ENCODE data around the gene MRE11.

DNA sequence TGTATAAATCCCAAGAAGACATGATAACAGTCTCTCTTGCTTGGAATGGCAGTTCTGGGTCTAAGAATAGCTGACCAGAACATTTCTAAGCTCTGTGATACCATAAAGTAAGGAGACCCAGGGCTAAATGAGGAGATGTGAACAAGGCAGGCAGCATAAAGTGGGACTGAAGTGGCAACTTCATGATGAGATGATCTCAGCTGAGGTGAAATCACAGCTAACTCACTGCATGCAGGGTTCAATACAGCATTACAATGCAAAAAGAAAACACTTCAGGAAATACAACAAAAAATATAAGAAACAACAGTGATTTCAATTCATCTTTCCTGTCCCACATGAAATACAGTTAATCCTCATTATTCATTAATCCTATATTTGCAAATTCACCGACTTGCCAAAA, 44.6 kb downstream of the MRE11 start:
- TF ChIP-seq, protein P1, sequence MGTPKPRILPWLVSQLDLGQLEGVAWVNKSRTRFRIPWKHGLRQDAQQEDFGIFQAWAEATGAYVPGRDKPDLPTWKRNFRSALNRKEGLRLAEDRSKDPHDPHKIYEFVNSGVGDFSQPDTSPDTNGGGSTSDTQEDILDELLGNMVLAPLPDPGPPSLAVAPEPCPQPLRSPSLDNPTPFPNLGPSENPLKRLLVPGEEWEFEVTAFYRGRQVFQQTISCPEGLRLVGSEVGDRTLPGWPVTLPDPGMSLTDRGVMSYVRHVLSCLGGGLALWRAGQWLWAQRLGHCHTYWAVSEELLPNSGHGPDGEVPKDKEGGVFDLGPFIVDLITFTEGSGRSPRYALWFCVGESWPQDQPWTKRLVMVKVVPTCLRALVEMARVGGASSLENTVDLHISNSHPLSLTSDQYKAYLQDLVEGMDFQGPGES (IDR thresholded peaks at IDR 0.05; ENCODE audit: low read depth, low read length) = no peak
- TF ChIP-seq, protein P2, sequence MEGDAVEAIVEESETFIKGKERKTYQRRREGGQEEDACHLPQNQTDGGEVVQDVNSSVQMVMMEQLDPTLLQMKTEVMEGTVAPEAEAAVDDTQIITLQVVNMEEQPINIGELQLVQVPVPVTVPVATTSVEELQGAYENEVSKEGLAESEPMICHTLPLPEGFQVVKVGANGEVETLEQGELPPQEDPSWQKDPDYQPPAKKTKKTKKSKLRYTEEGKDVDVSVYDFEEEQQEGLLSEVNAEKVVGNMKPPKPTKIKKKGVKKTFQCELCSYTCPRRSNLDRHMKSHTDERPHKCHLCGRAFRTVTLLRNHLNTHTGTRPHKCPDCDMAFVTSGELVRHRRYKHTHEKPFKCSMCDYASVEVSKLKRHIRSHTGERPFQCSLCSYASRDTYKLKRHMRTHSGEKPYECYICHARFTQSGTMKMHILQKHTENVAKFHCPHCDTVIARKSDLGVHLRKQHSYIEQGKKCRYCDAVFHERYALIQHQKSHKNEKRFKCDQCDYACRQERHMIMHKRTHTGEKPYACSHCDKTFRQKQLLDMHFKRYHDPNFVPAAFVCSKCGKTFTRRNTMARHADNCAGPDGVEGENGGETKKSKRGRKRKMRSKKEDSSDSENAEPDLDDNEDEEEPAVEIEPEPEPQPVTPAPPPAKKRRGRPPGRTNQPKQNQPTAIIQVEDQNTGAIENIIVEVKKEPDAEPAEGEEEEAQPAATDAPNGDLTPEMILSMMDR (IDR thresholded peaks at IDR 0.05) = no peak
- TF ChIP-seq YY1 (IDR thresholded peaks at IDR 0.05; ENCODE audit: low read depth) (no peak), GABPA (IDR thresholded peaks at IDR 0.05; ENCODE audit: low read depth) (no peak), RAD21 (IDR thresholded peaks at IDR 0.05; ENCODE audit: low read length) (no peak)
- TF ChIP-seq, protein P3, sequence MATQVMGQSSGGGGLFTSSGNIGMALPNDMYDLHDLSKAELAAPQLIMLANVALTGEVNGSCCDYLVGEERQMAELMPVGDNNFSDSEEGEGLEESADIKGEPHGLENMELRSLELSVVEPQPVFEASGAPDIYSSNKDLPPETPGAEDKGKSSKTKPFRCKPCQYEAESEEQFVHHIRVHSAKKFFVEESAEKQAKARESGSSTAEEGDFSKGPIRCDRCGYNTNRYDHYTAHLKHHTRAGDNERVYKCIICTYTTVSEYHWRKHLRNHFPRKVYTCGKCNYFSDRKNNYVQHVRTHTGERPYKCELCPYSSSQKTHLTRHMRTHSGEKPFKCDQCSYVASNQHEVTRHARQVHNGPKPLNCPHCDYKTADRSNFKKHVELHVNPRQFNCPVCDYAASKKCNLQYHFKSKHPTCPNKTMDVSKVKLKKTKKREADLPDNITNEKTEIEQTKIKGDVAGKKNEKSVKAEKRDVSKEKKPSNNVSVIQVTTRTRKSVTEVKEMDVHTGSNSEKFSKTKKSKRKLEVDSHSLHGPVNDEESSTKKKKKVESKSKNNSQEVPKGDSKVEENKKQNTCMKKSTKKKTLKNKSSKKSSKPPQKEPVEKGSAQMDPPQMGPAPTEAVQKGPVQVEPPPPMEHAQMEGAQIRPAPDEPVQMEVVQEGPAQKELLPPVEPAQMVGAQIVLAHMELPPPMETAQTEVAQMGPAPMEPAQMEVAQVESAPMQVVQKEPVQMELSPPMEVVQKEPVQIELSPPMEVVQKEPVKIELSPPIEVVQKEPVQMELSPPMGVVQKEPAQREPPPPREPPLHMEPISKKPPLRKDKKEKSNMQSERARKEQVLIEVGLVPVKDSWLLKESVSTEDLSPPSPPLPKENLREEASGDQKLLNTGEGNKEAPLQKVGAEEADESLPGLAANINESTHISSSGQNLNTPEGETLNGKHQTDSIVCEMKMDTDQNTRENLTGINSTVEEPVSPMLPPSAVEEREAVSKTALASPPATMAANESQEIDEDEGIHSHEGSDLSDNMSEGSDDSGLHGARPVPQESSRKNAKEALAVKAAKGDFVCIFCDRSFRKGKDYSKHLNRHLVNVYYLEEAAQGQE (IDR thresholded peaks at IDR 0.05; ENCODE audit: low read depth, low read length) = no peak
- TF ChIP-seq, protein P4, sequence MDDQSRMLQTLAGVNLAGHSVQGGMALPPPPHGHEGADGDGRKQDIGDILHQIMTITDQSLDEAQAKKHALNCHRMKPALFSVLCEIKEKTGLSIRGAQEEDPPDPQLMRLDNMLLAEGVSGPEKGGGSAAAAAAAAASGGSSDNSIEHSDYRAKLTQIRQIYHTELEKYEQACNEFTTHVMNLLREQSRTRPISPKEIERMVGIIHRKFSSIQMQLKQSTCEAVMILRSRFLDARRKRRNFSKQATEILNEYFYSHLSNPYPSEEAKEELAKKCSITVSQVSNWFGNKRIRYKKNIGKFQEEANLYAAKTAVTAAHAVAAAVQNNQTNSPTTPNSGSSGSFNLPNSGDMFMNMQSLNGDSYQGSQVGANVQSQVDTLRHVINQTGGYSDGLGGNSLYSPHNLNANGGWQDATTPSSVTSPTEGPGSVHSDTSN (IDR thresholded peaks at IDR 0.05) = no peak
